Mucosa of descending colon (tissue), 3 donors: Measurements from ENCODE around the gene BUB3. TPM values are rescaled to one million over a fixed set of nuclear protein-coding genes. Genes with fewer than 3 reads are reported as not detected.
A peak's percentile ranks its signal among the peaks of the same experiment; 100 is the strongest.

Experiments used
- ATAC-seq: fragments of 200-7000 bp; cut with Tn5 transposase; one replicate; pipeline ENCODE4 v1.9.1; 2020; ENCODE audit warnings: mild to moderate bottlenecking, moderate library complexity
- DNase-seq, 3 donors: peaks; one replicate each; pipeline ENCODE4 v3.0.0-alpha.2; 2020
- H3K36me3 ChIP-seq: fragments of 200-600 bp; one replicate; pipeline ENCODE4 v1.8.0; 2021; ENCODE audit warnings: low read depth, mild to moderate bottlenecking
- H3K4me1 ChIP-seq: fragments of 200-600 bp; one replicate; pipeline ENCODE4 v1.8.0; 2021; ENCODE audit warnings: low read depth, mild to moderate bottlenecking
- H3K4me3 ChIP-seq: fragments of 200-600 bp; one replicate; pipeline ENCODE4 v1.8.0; 2021; ENCODE audit warnings: mild to moderate bottlenecking
- H3K9me3 ChIP-seq: fragments of 200-600 bp; one replicate; pipeline ENCODE4 v1.8.0; 2021; ENCODE audit warnings: mild to moderate bottlenecking
- intact Hi-C, 2 donors: fragments of 100-400 bp; cut with DNase I in 1 of 2; cut with micrococcal nuclease in 1 of 2; formaldehyde crosslinking; loops; one replicate each; pipeline versions ENCODE4 v1.11.0 to v1.11.1; 2022; cut with DNase I, micrococcal nuclease
- total RNA-seq, 3 donors: library from RNA; stranded (reverse); fragmentation: NEBNext Ultra II Directional in 2 of 3; extraction: Animal tissue kit (Norgen Biotek cat#: 25700) in 2 of 3; gene quantifications; one replicate each; pipeline versions ENCODE4 v1.2.1 to v1.2.4, GENCODE V29; 2021 to 2023
- TF ChIP-seq, protein P1 (sequence below): fragments of 200-600 bp; IDR thresholded peaks from one replicate; pipeline ENCODE4 v1.8.0; 2022; ENCODE audit warnings: antibody characterized with exemption, mild to moderate bottlenecking
- donor health status: DM: no; HTN: no; CAD: no; lungs with moderate emphysema.
- donor health status: DM: no; HTN: no; CAD: no.
- donor health status: DM: no; HTN: yes; CAD: no.

BUB3 gene
- total RNA-seq, 3 donors from 2014 or later, result 65.0 to 81.1 (median 68.4) TPM

DNA sequence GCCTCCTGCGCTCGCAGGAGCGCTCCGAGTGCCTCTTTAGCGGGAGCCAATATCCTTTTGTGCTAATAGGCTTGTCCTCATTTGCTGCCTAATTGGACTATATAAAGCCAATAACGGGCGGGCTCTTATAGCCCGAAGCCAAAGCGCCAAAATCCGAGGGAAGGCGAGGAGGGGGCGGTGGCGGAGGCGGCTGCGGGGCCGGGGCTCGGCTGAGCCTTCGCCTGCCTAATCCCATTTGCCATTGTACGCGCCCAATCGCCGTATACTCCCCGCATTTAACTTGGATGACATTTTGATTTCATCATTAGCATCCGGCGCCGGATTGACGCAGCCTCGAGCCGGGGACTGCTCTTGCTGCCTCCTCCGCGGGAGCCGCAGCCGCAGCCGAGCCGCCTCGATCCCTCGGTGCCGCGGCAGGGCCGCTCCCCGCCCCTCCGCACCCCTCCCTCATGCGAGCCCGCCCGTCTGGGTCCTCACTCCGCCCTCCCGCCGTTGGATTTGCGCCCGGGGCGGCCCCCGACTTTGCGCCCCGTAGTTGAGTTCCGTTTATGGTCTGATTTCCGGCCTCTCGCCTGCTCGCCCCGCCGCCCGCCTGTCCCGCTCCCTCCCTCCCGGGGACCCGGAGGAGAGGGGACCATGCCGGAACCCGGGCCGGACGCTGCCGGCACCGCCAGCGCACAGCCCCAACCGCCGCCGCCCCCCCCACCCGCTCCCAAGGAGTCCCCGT, 18.6 kb upstream of the BUB3 start, which contains the start of gene HMX3:
HMX3 (plus strand) TSS at position 556 of the 727 bp plus-strand sequence; CDS start at position 637, 81 bp downstream.
- Histone ChIP-seq H3K4me3 (no peak within 1 kb of the TSS), H3K4me1 (peaks cover 45% of the 10 kb centered on the region), H3K36me3 (no peaks in the 10 kb centered on the region), H3K9me3 (no peaks in the 10 kb centered on the region)
- ATAC-seq, result no peak
- no peak for DNase-seq
- intact Hi-C loops, result no loop called here
- TF ChIP-seq, protein P1, sequence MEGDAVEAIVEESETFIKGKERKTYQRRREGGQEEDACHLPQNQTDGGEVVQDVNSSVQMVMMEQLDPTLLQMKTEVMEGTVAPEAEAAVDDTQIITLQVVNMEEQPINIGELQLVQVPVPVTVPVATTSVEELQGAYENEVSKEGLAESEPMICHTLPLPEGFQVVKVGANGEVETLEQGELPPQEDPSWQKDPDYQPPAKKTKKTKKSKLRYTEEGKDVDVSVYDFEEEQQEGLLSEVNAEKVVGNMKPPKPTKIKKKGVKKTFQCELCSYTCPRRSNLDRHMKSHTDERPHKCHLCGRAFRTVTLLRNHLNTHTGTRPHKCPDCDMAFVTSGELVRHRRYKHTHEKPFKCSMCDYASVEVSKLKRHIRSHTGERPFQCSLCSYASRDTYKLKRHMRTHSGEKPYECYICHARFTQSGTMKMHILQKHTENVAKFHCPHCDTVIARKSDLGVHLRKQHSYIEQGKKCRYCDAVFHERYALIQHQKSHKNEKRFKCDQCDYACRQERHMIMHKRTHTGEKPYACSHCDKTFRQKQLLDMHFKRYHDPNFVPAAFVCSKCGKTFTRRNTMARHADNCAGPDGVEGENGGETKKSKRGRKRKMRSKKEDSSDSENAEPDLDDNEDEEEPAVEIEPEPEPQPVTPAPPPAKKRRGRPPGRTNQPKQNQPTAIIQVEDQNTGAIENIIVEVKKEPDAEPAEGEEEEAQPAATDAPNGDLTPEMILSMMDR, result no peak

DNA sequence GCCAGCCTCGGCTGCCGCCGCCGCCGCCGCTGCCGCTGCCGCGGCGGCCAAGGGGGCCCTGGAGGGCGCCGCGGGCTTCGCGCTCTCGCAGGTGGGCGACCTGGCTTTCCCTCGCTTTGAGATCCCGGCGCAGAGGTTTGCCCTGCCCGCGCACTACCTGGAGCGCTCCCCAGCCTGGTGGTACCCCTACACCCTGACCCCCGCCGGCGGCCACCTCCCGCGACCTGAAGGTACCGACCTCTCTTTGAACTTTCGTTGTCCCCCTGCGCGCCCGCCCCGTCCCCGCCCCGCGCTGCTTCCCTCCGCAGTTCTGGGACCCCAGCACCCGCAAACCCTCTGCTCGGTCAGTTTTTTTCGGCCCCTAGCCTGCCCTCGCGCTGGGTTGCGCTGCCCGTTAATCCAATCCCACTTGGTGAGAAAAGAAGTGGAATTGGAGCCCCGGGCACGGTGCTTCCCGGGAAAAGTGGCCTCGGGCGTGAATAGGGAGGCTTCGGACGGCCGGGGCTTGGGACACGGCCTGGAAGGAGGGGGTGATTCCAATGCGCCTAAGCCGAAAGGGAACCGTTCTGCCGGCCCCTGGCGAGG, 17.9 kb upstream of the BUB3 start:
- no peak for DNase-seq
- Histone ChIP-seq H3K9me3 (no peaks in the 10 kb centered on the region), H3K4me1 (peaks cover 45% of the 10 kb centered on the region), H3K4me3 (no peak overlapping the region), H3K36me3 (no peaks in the 10 kb centered on the region)
- ATAC-seq, result no peak
- TF ChIP-seq, protein P1, result no peak
- intact Hi-C loops, result no loop called here

DNA sequence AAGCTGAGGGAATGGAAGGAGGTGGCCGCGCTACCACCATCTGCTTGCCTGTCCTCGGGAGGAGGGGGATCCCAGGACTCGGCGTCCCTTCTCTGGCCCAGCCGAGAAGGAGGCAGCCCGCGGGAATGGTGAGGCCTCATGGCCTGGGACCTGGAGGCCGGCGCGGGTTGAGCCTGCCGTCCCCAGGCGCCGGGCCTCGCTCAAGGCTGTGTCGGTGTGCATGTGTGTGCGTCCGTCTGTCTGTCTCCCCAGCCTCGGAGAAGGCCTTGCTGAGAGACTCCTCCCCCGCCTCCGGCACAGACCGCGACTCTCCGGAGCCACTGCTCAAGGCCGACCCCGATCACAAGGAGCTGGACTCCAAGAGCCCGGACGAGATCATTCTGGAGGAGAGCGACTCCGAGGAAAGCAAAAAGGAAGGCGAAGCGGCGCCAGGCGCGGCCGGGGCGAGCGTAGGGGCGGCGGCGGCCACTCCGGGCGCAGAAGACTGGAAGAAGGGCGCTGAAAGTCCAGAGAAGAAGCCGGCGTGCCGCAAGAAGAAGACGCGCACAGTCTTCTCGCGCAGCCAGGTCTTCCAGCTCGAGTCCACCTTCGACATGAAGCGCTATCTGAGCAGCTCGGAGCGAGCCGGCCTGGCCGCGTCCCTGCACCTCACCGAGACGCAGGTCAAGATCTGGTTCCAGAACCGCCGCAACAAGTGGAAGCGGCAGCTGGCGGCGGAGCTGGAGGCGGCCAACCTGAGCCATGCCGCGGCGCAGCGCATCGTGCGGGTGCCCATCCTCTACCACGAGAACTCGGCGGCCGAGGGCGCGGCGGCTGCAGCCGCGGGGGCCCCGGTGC, 17.2 kb upstream of the BUB3 start:
- TF ChIP-seq, protein P1, result no peak
- Histone ChIP-seq H3K4me3 (no peak overlapping the region), H3K9me3 (no peaks in the 10 kb centered on the region), H3K4me1 (peaks cover 45% of the 10 kb centered on the region), H3K36me3 (no peaks in the 10 kb centered on the region)
- no peak for DNase-seq
- ATAC-seq, result no peak
- intact Hi-C loops, result no loop called here

DNA sequence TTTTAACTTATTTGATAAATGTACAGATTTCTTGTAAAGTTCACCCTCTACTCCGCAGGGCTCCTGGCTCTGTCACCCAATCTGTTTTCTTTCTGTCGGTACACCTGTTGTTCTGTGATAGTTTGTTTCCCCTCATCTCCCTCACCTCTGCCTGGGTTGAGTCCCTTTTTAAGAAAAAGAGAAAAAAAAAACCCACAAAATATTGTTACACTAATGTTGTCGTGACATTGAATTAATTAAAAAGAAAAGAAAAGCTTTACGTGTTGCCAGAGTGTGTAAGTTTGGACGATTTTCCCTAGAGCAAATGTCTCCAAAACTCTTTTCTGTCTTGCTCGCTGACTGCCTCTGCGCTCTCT, 15.1 kb upstream of the BUB3 start:
- intact Hi-C loops, result no loop called here
- H3K4me1 ChIP-seq, result peaks cover 36% of the 10 kb centered on the region

DNA sequence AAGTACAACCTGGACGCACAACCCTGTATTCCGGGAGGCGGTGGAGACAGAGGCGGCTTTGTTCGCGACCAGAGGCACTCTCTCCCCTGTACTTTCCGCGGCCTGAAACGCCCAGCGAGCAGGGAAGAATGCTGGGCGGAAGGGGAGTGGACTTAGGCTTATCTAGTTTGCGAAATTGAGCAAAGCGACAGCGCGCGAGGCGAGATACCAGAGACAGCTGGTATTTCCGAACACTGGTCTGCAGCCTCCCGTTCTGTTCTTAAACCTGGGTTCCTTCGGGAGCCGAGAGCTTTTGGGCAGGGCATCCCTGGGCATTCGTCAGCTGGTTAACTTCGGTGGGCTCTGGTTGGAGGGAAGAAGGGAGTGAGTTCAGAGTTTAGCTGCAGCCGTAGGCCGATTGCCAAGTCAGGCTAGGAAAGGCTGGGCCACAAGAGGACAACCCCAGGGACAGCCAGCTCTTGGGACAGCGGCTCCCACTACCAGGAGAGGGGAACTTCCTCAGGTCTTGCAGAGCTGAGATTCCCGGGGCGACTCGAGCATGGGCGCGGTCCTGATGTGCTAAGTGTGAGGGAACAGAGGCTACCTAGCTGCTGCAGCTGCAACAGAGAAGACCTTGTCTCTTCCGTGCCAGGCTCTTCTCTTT, 14.6 kb upstream of the BUB3 start:
- no peaks in the 10 kb centered on the region for H3K36me3 ChIP-seq
- ATAC-seq, result peak; percentile 72
- H3K4me1 ChIP-seq, result peaks cover 36% of the 10 kb centered on the region
- intact Hi-C loops, result no loop called here
- no peak overlapping the region for H3K4me3 ChIP-seq
- peak in 2 of 3 donors; percentile 33 to 52 for DNase-seq
- no peaks in the 10 kb centered on the region for H3K9me3 ChIP-seq
- TF ChIP-seq, protein P1, result no peak

More for the DNA sequence above, 15.1 kb upstream of the BUB3 start:
- ATAC-seq (no peak), DNase-seq (no peak)
- Histone ChIP-seq H3K36me3 (no peaks in the 10 kb centered on the region), H3K9me3 (no peaks in the 10 kb centered on the region), H3K4me3 (no peak overlapping the region)
- TF ChIP-seq, protein P1, result no peak
